ENCODE data around the gene ITCH.

The ITCH gene

DNA sequence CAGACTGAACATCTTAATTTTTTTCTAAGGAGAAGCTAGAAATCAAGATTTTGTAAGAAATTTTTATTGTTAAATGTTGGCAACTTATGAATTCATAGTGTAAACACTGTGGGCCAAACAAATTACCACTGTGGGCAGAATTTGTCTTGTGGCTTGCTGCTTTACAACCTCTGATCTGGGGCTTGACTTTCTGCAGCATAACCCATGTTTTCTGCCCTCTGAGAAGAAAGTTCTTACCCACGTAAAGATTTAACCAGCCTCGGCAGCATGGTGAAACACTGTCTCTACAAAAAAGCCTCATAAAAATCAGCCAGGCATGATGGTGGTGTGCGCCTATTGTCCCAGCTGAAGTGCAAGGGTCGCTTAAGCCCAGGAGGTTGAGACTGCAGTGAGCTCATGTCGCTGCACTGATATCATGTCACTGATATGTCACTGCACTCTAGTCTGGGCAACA is 12.9 kb downstream of the ITCH start (continued):
- TF ChIP-seq, protein P1, sequence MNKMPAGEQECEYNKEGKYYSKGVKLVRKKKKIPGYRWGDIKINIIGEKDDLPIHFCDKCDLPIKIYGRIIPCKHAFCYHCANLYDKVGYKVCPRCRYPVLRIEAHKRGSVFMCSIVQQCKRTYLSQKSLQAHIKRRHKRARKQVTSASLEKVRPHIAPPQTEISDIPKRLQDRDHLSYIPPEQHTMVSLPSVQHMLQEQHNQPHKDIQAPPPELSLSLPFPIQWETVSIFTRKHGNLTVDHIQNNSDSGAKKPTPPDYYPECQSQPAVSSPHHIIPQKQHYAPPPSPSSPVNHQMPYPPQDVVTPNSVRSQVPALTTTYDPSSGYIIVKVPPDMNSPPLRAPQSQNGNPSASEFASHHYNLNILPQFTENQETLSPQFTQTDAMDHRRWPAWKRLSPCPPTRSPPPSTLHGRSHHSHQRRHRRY (tag by site-specific recombination; IDR thresholded peaks at IDR 0.05) = no peak
- no peak for TF ChIP-seq KLF16 (tag by site-specific recombination; IDR thresholded peaks at IDR 0.05)
- TF ChIP-seq ZEB2 (tag by site-specific recombination; IDR thresholded peaks at IDR 0.05) = peak; percentile 64
- 0 out of 2 replicates have a peak, but pooled peaks have one; percentile 28 for TF ChIP-seq OSR2 (tag by site-specific recombination; IDR thresholded peaks at IDR 0.05)
- TF ChIP-seq ZNF561 (tag by site-specific recombination; IDR thresholded peaks at IDR 0.05; ENCODE audit: borderline replicate concordance) = peak; percentile 45; the same call in 1 of the 2 replicates
- TF ChIP-seq ZNF776 (tag by site-specific recombination; IDR thresholded peaks at IDR 0.05; ENCODE audit: borderline replicate concordance) = no peak
- no peak for TF ChIP-seq ZNF585B (tag by site-specific recombination; IDR thresholded peaks at IDR 0.05)
- no peak for TF ChIP-seq FEZF1 (tag by site-specific recombination; IDR thresholded peaks at IDR 0.05)
- TF ChIP-seq, protein P2, sequence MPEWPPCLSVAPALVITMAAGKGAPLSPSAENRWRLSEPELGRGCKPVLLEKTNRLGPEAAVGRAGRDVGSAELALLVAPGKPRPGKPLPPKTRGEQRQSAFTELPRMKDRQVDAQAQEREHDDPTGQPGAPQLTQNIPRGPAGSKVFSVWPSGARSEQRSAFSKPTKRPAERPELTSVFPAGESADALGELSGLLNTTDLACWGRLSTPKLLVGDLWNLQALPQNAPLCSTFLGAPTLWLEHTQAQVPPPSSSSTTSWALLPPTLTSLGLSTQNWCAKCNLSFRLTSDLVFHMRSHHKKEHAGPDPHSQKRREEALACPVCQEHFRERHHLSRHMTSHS (tag by site-specific recombination; IDR thresholded peaks at IDR 0.05) = no peak
- TF ChIP-seq ZNF501 (tag by site-specific recombination; IDR thresholded peaks at IDR 0.05) = no peak
- no peak for TF ChIP-seq ZNF596 (tag by site-specific recombination; IDR thresholded peaks at IDR 0.05)
- no peak for TF ChIP-seq ZNF514 (tag by site-specific recombination; IDR thresholded peaks at IDR 0.05)
- TF ChIP-seq ZNF132 (tag by site-specific recombination; IDR thresholded peaks at IDR 0.05; ENCODE audit: borderline replicate concordance) = no peak
- TF ChIP-seq HOXC10 (CRISPR knock-in tag; IDR thresholded peaks at IDR 0.05) = no peak
- TF ChIP-seq ZNF133 (tag by site-specific recombination; IDR thresholded peaks at IDR 0.05) = no peak
- no peak for TF ChIP-seq ZNF324 (tag by site-specific recombination; IDR thresholded peaks at IDR 0.05)
- TF ChIP-seq WT1 (tag by site-specific recombination; IDR thresholded peaks at IDR 0.05) = no peak
- no peak for TF ChIP-seq ZNF350 (tag by site-specific recombination; IDR thresholded peaks at IDR 0.05)
- TF ChIP-seq KLF1 (tag by site-specific recombination; IDR thresholded peaks at IDR 0.05) = no peak
- TF ChIP-seq ZNF366 (tag by site-specific recombination; conservative IDR thresholded peaks at IDR 0.05) = no peak; the same call in 1 of the 2 replicates
- TF ChIP-seq ZNF701 (tag by site-specific recombination; IDR thresholded peaks at IDR 0.05) = no peak
- TF ChIP-seq ELK4 (IDR thresholded peaks at IDR 0.05; ENCODE audit: borderline replicate concordance, low read depth, low read length) = no peak
- TF ChIP-seq ZNF707 (tag by site-specific recombination; IDR thresholded peaks at IDR 0.05) = no peak
- TF ChIP-seq ZNF510 (tag by site-specific recombination; IDR thresholded peaks at IDR 0.05; ENCODE audit: insufficient replicate concordance) = no peak
- TF ChIP-seq ZNF223 (tag by site-specific recombination; IDR thresholded peaks at IDR 0.05) = no peak
- TF ChIP-seq ZNF146 (tag by site-specific recombination; IDR thresholded peaks at IDR 0.05) = no peak
- no peak for TF ChIP-seq RBAK (tag by site-specific recombination; IDR thresholded peaks at IDR 0.05)
- TF ChIP-seq ZNF211 (tag by site-specific recombination; IDR thresholded peaks at IDR 0.05; ENCODE audit: low read depth) = no peak
- TF ChIP-seq ZNF121 (tag by site-specific recombination; IDR thresholded peaks at IDR 0.05) = 0 out of 2 replicates have a peak, but pooled peaks have one; percentile 16
- TF ChIP-seq PRDM2 (tag by site-specific recombination; IDR thresholded peaks at IDR 0.05; ENCODE audit: borderline replicate concordance) = no peak
- no peak for TF ChIP-seq ZNF843 (tag by site-specific recombination; IDR thresholded peaks at IDR 0.05)
- no peak for TF ChIP-seq ZNF658 (tag by site-specific recombination; IDR thresholded peaks at IDR 0.05)
- TF ChIP-seq GLI4 (tag by site-specific recombination; IDR thresholded peaks at IDR 0.05) = no peak
- no peak for TF ChIP-seq ZNF174 (tag by site-specific recombination; IDR thresholded peaks at IDR 0.05)
- no peak for TF ChIP-seq ZNF239 (tag by site-specific recombination; IDR thresholded peaks at IDR 0.05)
- no peak for TF ChIP-seq ZBTB21 (tag by site-specific recombination; IDR thresholded peaks at IDR 0.05)
